Retinal pigment epithelial cell (primary cell): ENCODE data around the gene CABP2.
A peak's percentile ranks its signal among the peaks of the same experiment; 100 is the strongest.

ENCODE experiments used
- DNase-seq: peaks from one replicate; pipeline ENCODE4 v3.0.0-alpha.2; 2010; ENCODE audit warnings: low read depth
- H3K4me3 ChIP-seq: 2 replicates; pipeline ENCODE4 v1.5.1; 2011; ENCODE audit warnings: mild to moderate bottlenecking, low read length, control low read depth, moderate library complexity
- TF ChIP-seq, protein P1 (sequence below): conservative IDR thresholded peaks from 2 replicates; pipeline ENCODE4 v1.5.1; 2011; ENCODE audit warnings: low read depth, low read length, control low read depth, inconsistent platforms

Gene CABP2

DNA sequence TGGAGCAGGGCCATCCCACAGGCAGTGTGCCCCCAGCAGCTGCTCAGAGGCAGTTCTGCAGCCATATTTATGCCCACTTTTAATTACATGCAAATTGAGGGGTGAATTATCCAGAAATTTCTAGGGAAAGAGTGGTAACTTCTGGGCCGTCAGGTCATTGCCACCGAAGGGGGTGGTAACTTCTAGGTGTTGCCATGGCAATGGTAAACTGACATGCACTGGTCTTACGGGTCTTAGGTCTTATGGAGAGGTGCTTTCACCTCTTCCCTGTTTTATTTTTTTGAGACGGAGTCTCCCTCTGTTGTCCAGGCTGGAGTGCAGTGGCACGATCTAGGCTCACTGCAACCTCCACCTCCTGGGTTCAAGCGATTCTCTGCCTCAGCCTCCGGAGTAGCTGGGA, 50.4 kb downstream of the CABP2 start:
- no peak overlapping the region for H3K4me3 ChIP-seq
- TF ChIP-seq, protein P1, sequence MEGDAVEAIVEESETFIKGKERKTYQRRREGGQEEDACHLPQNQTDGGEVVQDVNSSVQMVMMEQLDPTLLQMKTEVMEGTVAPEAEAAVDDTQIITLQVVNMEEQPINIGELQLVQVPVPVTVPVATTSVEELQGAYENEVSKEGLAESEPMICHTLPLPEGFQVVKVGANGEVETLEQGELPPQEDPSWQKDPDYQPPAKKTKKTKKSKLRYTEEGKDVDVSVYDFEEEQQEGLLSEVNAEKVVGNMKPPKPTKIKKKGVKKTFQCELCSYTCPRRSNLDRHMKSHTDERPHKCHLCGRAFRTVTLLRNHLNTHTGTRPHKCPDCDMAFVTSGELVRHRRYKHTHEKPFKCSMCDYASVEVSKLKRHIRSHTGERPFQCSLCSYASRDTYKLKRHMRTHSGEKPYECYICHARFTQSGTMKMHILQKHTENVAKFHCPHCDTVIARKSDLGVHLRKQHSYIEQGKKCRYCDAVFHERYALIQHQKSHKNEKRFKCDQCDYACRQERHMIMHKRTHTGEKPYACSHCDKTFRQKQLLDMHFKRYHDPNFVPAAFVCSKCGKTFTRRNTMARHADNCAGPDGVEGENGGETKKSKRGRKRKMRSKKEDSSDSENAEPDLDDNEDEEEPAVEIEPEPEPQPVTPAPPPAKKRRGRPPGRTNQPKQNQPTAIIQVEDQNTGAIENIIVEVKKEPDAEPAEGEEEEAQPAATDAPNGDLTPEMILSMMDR = no peak
- DNase-seq = no peak

DNA sequence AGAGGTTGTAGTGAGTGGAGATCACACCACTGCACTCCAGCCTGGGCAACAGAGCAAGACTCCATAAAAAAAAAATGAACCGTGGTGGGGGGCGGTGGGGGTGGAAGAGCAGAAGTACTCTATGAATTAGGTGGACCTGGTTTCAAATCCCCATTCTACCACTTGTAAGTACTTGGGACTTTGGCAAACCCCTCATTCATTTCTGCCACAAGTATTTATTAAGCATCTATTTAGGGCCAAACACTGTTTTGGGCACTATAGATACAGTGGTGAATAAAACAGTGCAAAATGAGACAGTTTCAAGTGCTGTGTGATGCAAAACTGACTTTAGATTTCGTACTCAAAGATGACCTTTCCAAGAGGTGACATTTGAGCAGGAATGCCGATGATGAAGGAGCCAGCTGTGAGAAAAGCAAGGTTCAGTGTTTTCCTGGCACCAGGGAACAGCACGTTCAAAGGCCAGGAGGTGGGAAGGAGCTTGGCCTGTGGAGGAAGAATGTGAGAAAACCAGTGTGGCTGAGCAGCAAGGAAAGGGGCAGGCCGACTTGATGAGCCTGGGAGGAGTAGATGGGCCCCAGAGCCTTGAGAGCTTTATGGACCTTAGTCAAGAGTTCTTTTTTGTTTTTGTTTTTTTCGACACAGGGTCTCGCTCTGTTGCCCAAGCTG, 52.8 kb downstream of the CABP2 start:
- TF ChIP-seq, protein P1 = no peak
- no peak for DNase-seq
- H3K4me3 ChIP-seq = no peak overlapping the region

DNA sequence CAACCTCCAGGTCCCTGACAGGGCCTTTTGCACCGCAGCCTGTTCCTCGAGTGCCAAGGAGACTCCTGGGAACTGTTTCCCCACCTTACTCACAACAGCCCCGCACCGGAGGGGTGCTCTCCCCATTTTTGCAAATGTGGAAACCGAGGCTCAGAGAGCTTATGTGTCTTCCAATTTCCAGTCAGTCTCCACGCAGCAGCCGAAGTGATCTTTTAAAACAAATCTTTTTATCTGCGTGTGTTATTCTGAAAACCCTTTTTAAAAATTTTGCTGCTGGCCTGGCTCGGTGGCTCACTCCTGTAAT, 53.8 kb downstream of the CABP2 start:
- peak overlapping the region; percentile 72 for H3K4me3 ChIP-seq
- TF ChIP-seq, protein P1 = no peak
- DNase-seq = no peak
